ENCODE results near the gene RWDD4.

DNA sequence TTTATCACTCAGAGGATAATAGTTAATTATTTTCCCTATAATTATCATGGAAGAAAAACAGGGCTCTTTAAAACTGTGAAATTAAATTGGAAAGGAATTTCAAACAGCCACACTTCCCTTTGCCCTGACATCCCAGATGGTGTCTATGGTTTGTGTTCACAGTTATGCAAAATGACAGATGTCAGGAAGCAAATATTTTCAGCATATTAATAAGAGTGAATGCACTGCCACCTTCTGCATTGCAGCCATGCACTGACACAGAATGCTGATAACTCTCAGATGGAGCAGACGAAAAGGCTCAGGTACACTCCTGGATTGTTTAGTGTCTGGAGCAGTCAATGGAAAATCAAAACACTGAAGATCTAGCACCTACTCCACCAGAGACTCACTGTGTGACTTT, 57.6 kb downstream of the RWDD4 start:
- TF ChIP-seq, protein P1, sequence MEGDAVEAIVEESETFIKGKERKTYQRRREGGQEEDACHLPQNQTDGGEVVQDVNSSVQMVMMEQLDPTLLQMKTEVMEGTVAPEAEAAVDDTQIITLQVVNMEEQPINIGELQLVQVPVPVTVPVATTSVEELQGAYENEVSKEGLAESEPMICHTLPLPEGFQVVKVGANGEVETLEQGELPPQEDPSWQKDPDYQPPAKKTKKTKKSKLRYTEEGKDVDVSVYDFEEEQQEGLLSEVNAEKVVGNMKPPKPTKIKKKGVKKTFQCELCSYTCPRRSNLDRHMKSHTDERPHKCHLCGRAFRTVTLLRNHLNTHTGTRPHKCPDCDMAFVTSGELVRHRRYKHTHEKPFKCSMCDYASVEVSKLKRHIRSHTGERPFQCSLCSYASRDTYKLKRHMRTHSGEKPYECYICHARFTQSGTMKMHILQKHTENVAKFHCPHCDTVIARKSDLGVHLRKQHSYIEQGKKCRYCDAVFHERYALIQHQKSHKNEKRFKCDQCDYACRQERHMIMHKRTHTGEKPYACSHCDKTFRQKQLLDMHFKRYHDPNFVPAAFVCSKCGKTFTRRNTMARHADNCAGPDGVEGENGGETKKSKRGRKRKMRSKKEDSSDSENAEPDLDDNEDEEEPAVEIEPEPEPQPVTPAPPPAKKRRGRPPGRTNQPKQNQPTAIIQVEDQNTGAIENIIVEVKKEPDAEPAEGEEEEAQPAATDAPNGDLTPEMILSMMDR (IDR thresholded peaks at IDR 0.05): no peak
- no peak for TF ChIP-seq POLR2A (IDR thresholded peaks at IDR 0.05)

Data from vagina (tissue), 2 donors.